Liver (tissue), 9 donors: ENCODE measurements around the gene CLIC3. TPM values are rescaled to one million over a fixed set of nuclear protein-coding genes. Genes with fewer than 3 reads are reported as not detected.

Source experiments
- DNase-seq: peaks from one replicate; pipeline ENCODE4 v3.0.0-alpha.2; 2017; ENCODE audit warnings: low spot score
- H3K27ac ChIP-seq, 2 donors: one replicate each; pipeline ENCODE4 v1.7.0; 2013; ENCODE audit warnings: inconsistent platforms in 2 of 2, low read length in 2 of 2, control low read depth in 1 of 2, low read depth in 1 of 2, mild to moderate bottlenecking in 1 of 2
- H3K27me3 ChIP-seq, 4 donors: one replicate each; pipeline versions ENCODE4 v1.6.1 to v1.7.0; 2013; ENCODE audit warnings: low read length in 3 of 4, inconsistent platforms in 1 of 4, mild to moderate bottlenecking in 1 of 4, moderate library complexity in 1 of 4; ENCODE audit not compliant: control insufficient read depth in 4 of 4, insufficient read depth in 4 of 4
- H3K36me3 ChIP-seq, 4 donors: one replicate each; pipeline versions ENCODE4 v1.6.1 to v1.7.0; 2013; ENCODE audit warnings: low read length in 3 of 4, mild to moderate bottlenecking in 3 of 4, low read depth in 1 of 4, moderate library complexity in 1 of 4; ENCODE audit not compliant: control insufficient read depth in 4 of 4, insufficient read depth in 3 of 4
- H3K4me1 ChIP-seq, 4 donors: one replicate each; pipeline versions ENCODE4 v1.6.1 to v1.7.0; 2013; ENCODE audit warnings: low read length in 3 of 4, mild to moderate bottlenecking in 3 of 4, moderate library complexity in 1 of 4; ENCODE audit not compliant: control insufficient read depth in 4 of 4, insufficient read depth in 4 of 4
- H3K4me3 ChIP-seq, 3 donors: one replicate each; pipeline versions ENCODE4 v1.6.1 to v1.7.0; 2013; ENCODE audit warnings: low read length in 3 of 3, control low read depth in 1 of 3, low read depth in 1 of 3, mild to moderate bottlenecking in 1 of 3
- H3K9ac ChIP-seq, 2 donors: one replicate each; pipeline ENCODE4 v1.7.0; 2013; ENCODE audit warnings: low read length in 2 of 2, mild to moderate bottlenecking in 2 of 2, moderate library complexity in 2 of 2, control low read depth in 1 of 2, low read depth in 1 of 2
- H3K9me3 ChIP-seq, 4 donors: one replicate each; pipeline versions ENCODE4 v1.6.1 to v1.7.0; 2013; ENCODE audit warnings: low read length in 3 of 4; ENCODE audit not compliant: control insufficient read depth in 4 of 4
- ATF3 ChIP-seq: IDR thresholded peaks from 2 replicates; pipeline ENCODE4 v1.6.1; 2016; ENCODE audit warnings: antibody characterized with exemption
- CTCF ChIP-seq: fragments of 150-350 bp; IDR thresholded peaks from 2 replicates; pipeline ENCODE4 v1.5.1; 2017; ENCODE audit warnings: improper control_type of control experiment, low read depth, low read length; ENCODE audit not compliant: missing input control
- EGR1 ChIP-seq, 2 donors: IDR thresholded peaks; 2 replicates each; pipeline ENCODE4 v1.6.1; 2016 to 2018; ENCODE audit warnings: antibody characterized with exemption in 2 of 2, low read depth in 2 of 2
- FOXA1 ChIP-seq: IDR thresholded peaks from 2 replicates; pipeline ENCODE4 v1.6.1; 2016; ENCODE audit warnings: antibody characterized with exemption
- FOXA2 ChIP-seq: IDR thresholded peaks from 2 replicates; pipeline ENCODE4 v1.6.1; 2016; ENCODE audit warnings: antibody characterized with exemption
- GABPA ChIP-seq, 2 donors: IDR thresholded peaks in 1 of 2; conservative IDR thresholded peaks in 1 of 2; 2 replicates each; pipeline ENCODE4 v1.6.1; 2016; ENCODE audit warnings: antibody characterized with exemption in 2 of 2, mild to moderate bottlenecking in 1 of 2, moderate library complexity in 1 of 2
- HNF4A ChIP-seq, 2 donors: conservative IDR thresholded peaks; 2 replicates each; pipeline ENCODE4 v1.6.1; 2016; ENCODE audit warnings: antibody characterized with exemption in 2 of 2, mild to moderate bottlenecking in 2 of 2
- HNF4G ChIP-seq: IDR thresholded peaks from 2 replicates; pipeline ENCODE4 v1.6.1; 2016; ENCODE audit warnings: antibody characterized with exemption
- JUND ChIP-seq, 2 donors: IDR thresholded peaks; 2 replicates each; pipeline ENCODE4 v1.6.1; 2016; ENCODE audit warnings: antibody characterized with exemption in 2 of 2
- NR2F2 ChIP-seq: IDR thresholded peaks from 2 replicates; pipeline ENCODE4 v1.6.1; 2016; ENCODE audit warnings: antibody characterized with exemption
- SP1 ChIP-seq: IDR thresholded peaks from 2 replicates; pipeline ENCODE4 v1.6.1; 2018; ENCODE audit warnings: antibody characterized with exemption, mild to moderate bottlenecking
- TAF1 ChIP-seq: conservative IDR thresholded peaks from 2 replicates; pipeline ENCODE4 v1.6.1; 2016; ENCODE audit warnings: antibody characterized with exemption, mild to moderate bottlenecking
- YY1 ChIP-seq: IDR thresholded peaks from 2 replicates; pipeline ENCODE4 v1.6.1; 2016; ENCODE audit warnings: antibody characterized with exemption, mild to moderate bottlenecking
- WGBS: extraction: QIAGEN DNeasy Blood & Tissue Kit; methylation state at CpG from one replicate; pipeline ENCODE4 v1.1.7; 2013; 5-methylcytosine and 5-hydroxymethylcytosine counted together
- polyA plus RNA-seq, 2 donors: library from polyadenylated mRNA; stranded (reverse) in 1 of 2; unstranded in 1 of 2; fragments of 200-250 nt in 1 of 2; fragments of >200 nt in 1 of 2; fragmentation: Nextera tagmentation in 1 of 2; extraction: Ambion mirVana in 1 of 2; gene quantifications; one replicate each; pipeline versions ENCODE4 v1.2.1 to v1.2.3, GENCODE V29; 2013 to 2015
- total RNA-seq, 2 donors: library from RNA; depleted of rRNA; stranded (reverse); fragments of >200 nt; gene quantifications; one replicate each; pipeline ENCODE4 v1.2.3, GENCODE V29; 2014
- TF ChIP-seq, protein P1 (sequence below): IDR thresholded peaks from 2 replicates; pipeline ENCODE4 v1.6.1; 2016; ENCODE audit warnings: antibody characterized with exemption, mild to moderate bottlenecking
- TF ChIP-seq, protein P2 (sequence below): IDR thresholded peaks from 2 replicates; pipeline ENCODE4 v1.6.1; 2016; ENCODE audit warnings: antibody characterized with exemption
- TF ChIP-seq, protein P3 (sequence below): IDR thresholded peaks from 2 replicates; pipeline ENCODE4 v1.6.1; 2016; ENCODE audit warnings: antibody characterized with exemption
- donor health status: healthy.
- donor health status: healthy.
- donor health status: healthy.
- donor health status: healthy.
- donor health status: healthy.

CLIC3 gene
- total and polyA plus RNA-seq, 4 donors = 0.33 to 0.83 (median 0.40) TPM

GRCh38 chr9:137014166-137014565 lies 17.8 kb upstream of the CLIC3 start:
- H3K9ac ChIP-seq = no peak overlapping the region
- H3K9me3 ChIP-seq = no peaks in the 10 kb centered on the region
- H3K4me3 ChIP-seq = no peak overlapping the region
- H3K36me3 ChIP-seq = peaks cover 2 to 50% (median 23%) of the 10 kb centered on the region in 4 donors
- no peaks in the 10 kb centered on the region for H3K27me3 ChIP-seq
- TF ChIP-seq, protein P1, sequence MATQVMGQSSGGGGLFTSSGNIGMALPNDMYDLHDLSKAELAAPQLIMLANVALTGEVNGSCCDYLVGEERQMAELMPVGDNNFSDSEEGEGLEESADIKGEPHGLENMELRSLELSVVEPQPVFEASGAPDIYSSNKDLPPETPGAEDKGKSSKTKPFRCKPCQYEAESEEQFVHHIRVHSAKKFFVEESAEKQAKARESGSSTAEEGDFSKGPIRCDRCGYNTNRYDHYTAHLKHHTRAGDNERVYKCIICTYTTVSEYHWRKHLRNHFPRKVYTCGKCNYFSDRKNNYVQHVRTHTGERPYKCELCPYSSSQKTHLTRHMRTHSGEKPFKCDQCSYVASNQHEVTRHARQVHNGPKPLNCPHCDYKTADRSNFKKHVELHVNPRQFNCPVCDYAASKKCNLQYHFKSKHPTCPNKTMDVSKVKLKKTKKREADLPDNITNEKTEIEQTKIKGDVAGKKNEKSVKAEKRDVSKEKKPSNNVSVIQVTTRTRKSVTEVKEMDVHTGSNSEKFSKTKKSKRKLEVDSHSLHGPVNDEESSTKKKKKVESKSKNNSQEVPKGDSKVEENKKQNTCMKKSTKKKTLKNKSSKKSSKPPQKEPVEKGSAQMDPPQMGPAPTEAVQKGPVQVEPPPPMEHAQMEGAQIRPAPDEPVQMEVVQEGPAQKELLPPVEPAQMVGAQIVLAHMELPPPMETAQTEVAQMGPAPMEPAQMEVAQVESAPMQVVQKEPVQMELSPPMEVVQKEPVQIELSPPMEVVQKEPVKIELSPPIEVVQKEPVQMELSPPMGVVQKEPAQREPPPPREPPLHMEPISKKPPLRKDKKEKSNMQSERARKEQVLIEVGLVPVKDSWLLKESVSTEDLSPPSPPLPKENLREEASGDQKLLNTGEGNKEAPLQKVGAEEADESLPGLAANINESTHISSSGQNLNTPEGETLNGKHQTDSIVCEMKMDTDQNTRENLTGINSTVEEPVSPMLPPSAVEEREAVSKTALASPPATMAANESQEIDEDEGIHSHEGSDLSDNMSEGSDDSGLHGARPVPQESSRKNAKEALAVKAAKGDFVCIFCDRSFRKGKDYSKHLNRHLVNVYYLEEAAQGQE = no peak
- TF ChIP-seq, protein P2, sequence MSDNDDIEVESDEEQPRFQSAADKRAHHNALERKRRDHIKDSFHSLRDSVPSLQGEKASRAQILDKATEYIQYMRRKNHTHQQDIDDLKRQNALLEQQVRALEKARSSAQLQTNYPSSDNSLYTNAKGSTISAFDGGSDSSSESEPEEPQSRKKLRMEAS = no peak
- TF ChIP-seq FOXA2 (no peak), GABPA (IDR thresholded peaks at IDR 0.05 in 1 of 2, conservative IDR thresholded peaks at IDR 0.05 in 1 of 2) (no peak), HNF4A (conservative IDR thresholded peaks at IDR 0.05) (no peak), FOXA1 (no peak), YY1 (no peak), EGR1 (IDR thresholded peaks at IDR 0.05; ENCODE audit: low read depth in 2 of 2) (no peak), JUND (IDR thresholded peaks at IDR 0.05) (no peak), HNF4G (no peak)
- TF ChIP-seq, protein P3, sequence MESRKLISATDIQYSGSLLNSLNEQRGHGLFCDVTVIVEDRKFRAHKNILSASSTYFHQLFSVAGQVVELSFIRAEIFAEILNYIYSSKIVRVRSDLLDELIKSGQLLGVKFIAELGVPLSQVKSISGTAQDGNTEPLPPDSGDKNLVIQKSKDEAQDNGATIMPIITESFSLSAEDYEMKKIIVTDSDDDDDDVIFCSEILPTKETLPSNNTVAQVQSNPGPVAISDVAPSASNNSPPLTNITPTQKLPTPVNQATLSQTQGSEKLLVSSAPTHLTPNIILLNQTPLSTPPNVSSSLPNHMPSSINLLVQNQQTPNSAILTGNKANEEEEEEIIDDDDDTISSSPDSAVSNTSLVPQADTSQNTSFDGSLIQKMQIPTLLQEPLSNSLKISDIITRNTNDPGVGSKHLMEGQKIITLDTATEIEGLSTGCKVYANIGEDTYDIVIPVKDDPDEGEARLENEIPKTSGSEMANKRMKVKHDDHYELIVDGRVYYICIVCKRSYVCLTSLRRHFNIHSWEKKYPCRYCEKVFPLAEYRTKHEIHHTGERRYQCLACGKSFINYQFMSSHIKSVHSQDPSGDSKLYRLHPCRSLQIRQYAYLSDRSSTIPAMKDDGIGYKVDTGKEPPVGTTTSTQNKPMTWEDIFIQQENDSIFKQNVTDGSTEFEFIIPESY = no peak
- no peak overlapping the region for H3K27ac ChIP-seq
- no peak for DNase-seq
- H3K4me1 ChIP-seq = no peaks in the 10 kb centered on the region
- WGBS = 93% methylated on average over 23 of the region's 23 CpGs

DNA sequence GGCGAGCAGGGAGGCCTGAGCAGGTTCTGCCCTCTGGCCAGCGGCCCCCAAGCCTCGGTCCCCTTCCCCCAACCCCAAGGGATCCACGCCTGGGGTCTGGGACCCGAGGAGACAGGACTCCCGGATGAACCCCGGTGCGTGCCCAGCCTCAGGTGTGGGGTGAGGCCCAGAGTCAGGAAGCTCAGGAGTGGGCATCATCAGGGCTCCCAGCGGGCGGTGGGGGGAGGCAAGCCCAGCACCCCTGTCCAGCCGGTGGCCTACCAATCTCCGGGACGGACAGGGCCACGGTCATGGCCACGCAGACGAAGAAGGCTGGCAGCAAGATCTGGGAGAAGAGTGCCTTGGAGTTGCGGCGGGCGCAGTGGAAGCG lies 17.2 kb upstream of the CLIC3 start:
- H3K27me3 ChIP-seq = no peaks in the 10 kb centered on the region
- H3K4me3 ChIP-seq = no peak overlapping the region
- H3K27ac ChIP-seq = no peak overlapping the region
- no peaks in the 10 kb centered on the region for H3K4me1 ChIP-seq
- H3K36me3 ChIP-seq = peaks cover 2 to 50% (median 23%) of the 10 kb centered on the region in 4 donors
- no peaks in the 10 kb centered on the region for H3K9me3 ChIP-seq
- no peak overlapping the region for H3K9ac ChIP-seq
- no peak for DNase-seq
- no peak for TF ChIP-seq ATF3
- no peak for TF ChIP-seq NR2F2
- no peak for TF ChIP-seq EGR1 (IDR thresholded peaks at IDR 0.05; ENCODE audit: low read depth in 2 of 2)
- TF ChIP-seq HNF4G = no peak
- TF ChIP-seq FOXA2 = no peak
- no peak for TF ChIP-seq CTCF
- TF ChIP-seq, protein P1 = no peak
- no peak for TF ChIP-seq SP1
- no peak for TF ChIP-seq TAF1
- WGBS = 97% methylated on average over 20 of the region's 20 CpGs
